Activated CD4-positive, alpha-beta memory T cell treated with anti-CD3 and anti-CD28 coated beads for 36 hours (primary cell): ENCODE results near the gene TMIGD2. TPM values are rescaled to one million over a fixed set of nuclear protein-coding genes. Genes with fewer than 3 reads are reported as not detected.
"Not testable (repeated sequence)": the region's sequence is repeated elsewhere in the genome, so short reads cannot be mapped to it uniquely, and the experiment has no call there.

ENCODE experiments used
- CTCF ChIA-PET: fragments of 350-600 bp; sonication (Branson Sonifier 250); formaldehyde crosslinking; loops from one replicate; lab custom pipeline; 2021; ENCODE audit warnings: antibody characterized with exemption, inconsistent platforms; lab: Charles Lee
- POLR2A ChIA-PET: fragments of 350-600 bp; sonication (Branson Sonifier 250); formaldehyde crosslinking; loops from one replicate; lab custom pipeline; 2021; ENCODE audit warnings: antibody characterized with exemption; lab: Charles Lee
- DNase-seq: peaks from one replicate; pipeline ENCODE4 v3.0.0-alpha.2; 2020
- H3K27ac Mint-ChIP-seq: one replicate; pipeline ENCODE4 v1.8.0; 2021; ENCODE audit warnings: mixed read lengths
- H3K27me3 Mint-ChIP-seq: one replicate; pipeline ENCODE4 v1.8.0; 2021; ENCODE audit warnings: mixed read lengths
- H3K36me3 Mint-ChIP-seq: one replicate; pipeline ENCODE4 v1.8.0; 2021; ENCODE audit warnings: mixed read lengths
- H3K4me1 Mint-ChIP-seq: one replicate; pipeline ENCODE4 v1.8.0; 2021; ENCODE audit warnings: low read depth, mixed read lengths
- H3K4me3 Mint-ChIP-seq: one replicate; pipeline ENCODE4 v1.8.0; 2021; ENCODE audit warnings: mild to moderate bottlenecking, mixed read lengths
- H3K9me3 Mint-ChIP-seq: one replicate; pipeline ENCODE4 v1.8.0; 2021; ENCODE audit warnings: mixed read lengths
- intact Hi-C: fragments of 100-400 bp; cut with micrococcal nuclease; formaldehyde crosslinking; loops from one replicate; pipeline ENCODE4 v1.15.1; 2023
- total RNA-seq, 2 experiments: library from RNA; stranded (reverse); gene quantifications; one replicate each; pipeline ENCODE4 v1.2.3, GENCODE V29; 2021

The TMIGD2 gene
- total RNA-seq, 2 experiments from 2014 or later = 2.4 to 2.6 TPM

GRCh38 chr19:4338441-4339355 lies 36.5 kb upstream of the TMIGD2 start, which contains the start of gene STAP2:
Gene STAP2, minus strand, starts transcription at chr19:4338827. Its CDS starts 74 bp downstream, at chr19:4338753.
- CTCF ChIA-PET = interaction anchor here (0.6 to 1.7 kb wide), 3 partner anchors 13 to 62 kb away, joined by 3 to 4 read pairs (median 3); partner anchors contain the start of gene SH3GL1

GRCh38 chr19:4337906-4338440 lies 35.8 kb upstream of the TMIGD2 start:
- peak overlapping the region; percentile 73 for H3K4me3 Mint-ChIP-seq
- peaks cover 3% of the 10 kb centered on the region for H3K9me3 Mint-ChIP-seq
- DNase-seq = no peak
- POLR2A ChIA-PET = interaction anchor here (0.6 kb wide), 1 partner anchor 10 kb away, joined by 3 read pairs; no protein-coding TSS in a partner anchor
- peak overlapping the region; percentile 64 for H3K27ac Mint-ChIP-seq
- peaks cover 18% of the 10 kb centered on the region for H3K4me1 Mint-ChIP-seq
- peaks cover 9% of the 10 kb centered on the region for H3K36me3 Mint-ChIP-seq
- intact Hi-C loops = no loop called here
- CTCF ChIA-PET = interaction anchor here (0.7 to 1.7 kb wide), 2 partner anchors 14 to 62 kb away, joined by 3 to 4 read pairs; partner anchors contain the start of gene SH3GL1
- H3K27me3 Mint-ChIP-seq = no peaks in the 10 kb centered on the region

More at GRCh38 chr19:4338441-4339355, 36.5 kb upstream of the TMIGD2 start, which contains the start of gene STAP2:
- DNase-seq = peak; percentile 43
- H3K36me3 Mint-ChIP-seq = peaks cover 9% of the 10 kb centered on the region
- H3K27ac Mint-ChIP-seq = peak within 1 kb of the TSS; percentile 64
- peaks cover 18% of the 10 kb centered on the region for H3K4me1 Mint-ChIP-seq
- peak within 1 kb of the TSS; percentile 73 for H3K4me3 Mint-ChIP-seq
- intact Hi-C loops = no loop called here
- no peaks in the 10 kb centered on the region for H3K27me3 Mint-ChIP-seq
- peaks cover 3% of the 10 kb centered on the region for H3K9me3 Mint-ChIP-seq
- POLR2A ChIA-PET = interaction anchor here (0.6 kb wide), 1 partner anchor 10 kb away, joined by 3 read pairs; no protein-coding TSS in a partner anchor

- Mint-ChIP-seq H3K27me3 (no peaks in the 10 kb centered on the region), H3K36me3 (peaks cover 9% of the 10 kb centered on the region), H3K4me1 (peaks cover 15% of the 10 kb centered on the region), H3K27ac (no peak overlapping the region), H3K4me3 (no peak overlapping the region), H3K9me3 (peaks cover 3% of the 10 kb centered on the region)
- intact Hi-C loops = no loop called here
- DNase-seq = no peak
- ChIA-PET POLR2A (no interaction called here), CTCF (no interaction called here)
These were observed 32.9 kb upstream of the TMIGD2 start for GRCh38 chr19:4334929-4335570.

- intact Hi-C loops = no loop called here
- ChIA-PET CTCF (interaction anchor here (1.5 kb wide), 1 partner anchor 63 kb away, joined by 4 read pairs; no protein-coding TSS in a partner anchor), POLR2A (interaction anchor here (1.1 kb wide), 1 partner anchor 13 kb away, joined by 3 read pairs; no protein-coding TSS in a partner anchor)
- Mint-ChIP-seq H3K36me3 (peaks cover 7% of the 10 kb centered on the region), H3K27me3 (peaks cover 3% of the 10 kb centered on the region), H3K27ac (no peak overlapping the region), H3K4me1 (peaks cover 26% of the 10 kb centered on the region), H3K4me3 (peak overlapping the region; percentile 50), H3K9me3 (peaks cover under 1% of the 10 kb centered on the region)
- DNase-seq = no peak
These were observed 27.7 kb upstream of the TMIGD2 start for GRCh38 chr19:4329858-4330257.

GRCh38 chr19:4328991-4329681 lies 26.9 kb upstream of the TMIGD2 start:
- not testable (repeated sequence) for H3K27me3 Mint-ChIP-seq, H3K9me3 Mint-ChIP-seq, H3K36me3 Mint-ChIP-seq
- intact Hi-C loops = loop anchor here (1.0 kb wide), 3 partner anchors 14 to 142 kb away; partner anchors contain the start of genes CHAF1A and MPND
- ChIA-PET POLR2A (interaction anchor here (1.0 to 1.3 kb wide), 2 partner anchors 9 to 73 kb away, joined by 3 to 4 read pairs; partner anchors contain the start of gene CHAF1A), CTCF (interaction anchor here (1.5 kb wide), 1 partner anchor 62 kb away, joined by 4 read pairs; no protein-coding TSS in a partner anchor)
- Mint-ChIP-seq H3K4me1 (peaks cover 26% of the 10 kb centered on the region), H3K4me3 (peak overlapping the region; percentile 85), H3K27ac (peak overlapping the region; percentile 81)
- peak; percentile 52 for DNase-seq

GRCh38 chr19:4328243-4328990 lies 26.2 kb upstream of the TMIGD2 start:
- POLR2A ChIA-PET = interaction anchor here (0.5 to 1.3 kb wide), 5 partner anchors 10 to 84 kb away, joined by 3 to 12 read pairs (median 3); partner anchors contain the start of genes CHAF1A and MPND
- Mint-ChIP-seq H3K4me1 (peaks cover 26% of the 10 kb centered on the region), H3K4me3 (peak overlapping the region; percentile 85)

GRCh38 chr19:4327877-4328242 lies 25.7 kb upstream of the TMIGD2 start:
- no peak for DNase-seq
- intact Hi-C loops = loop anchor here (1.0 kb wide), 3 partner anchors 15 to 143 kb away; partner anchors contain the start of genes CHAF1A and MPND
- ChIA-PET POLR2A (interaction anchor here (0.9 to 1.3 kb wide), 4 partner anchors 10 to 74 kb away, joined by 3 to 12 read pairs (median 4); partner anchors contain the start of genes CHAF1A and MPND), CTCF (interaction anchor here (0.8 to 1.3 kb wide), 4 partner anchors 9 to 73 kb away, joined by 3 to 11 read pairs (median 8); partner anchors contain the start of genes MPND and SH3GL1)
- H3K4me3 Mint-ChIP-seq = peak overlapping the region; percentile 85
- peaks cover 4% of the 10 kb centered on the region for H3K36me3 Mint-ChIP-seq
- no peaks in the 10 kb centered on the region for H3K9me3 Mint-ChIP-seq
- H3K4me1 Mint-ChIP-seq = peaks cover 26% of the 10 kb centered on the region
- H3K27ac Mint-ChIP-seq = no peak overlapping the region
- H3K27me3 Mint-ChIP-seq = peaks cover 3% of the 10 kb centered on the region

More at GRCh38 chr19:4328243-4328990, 26.2 kb upstream of the TMIGD2 start:
- Mint-ChIP-seq H3K27me3 (peaks cover 3% of the 10 kb centered on the region), H3K9me3 (no peaks in the 10 kb centered on the region), H3K36me3 (peaks cover 4% of the 10 kb centered on the region), H3K27ac (peak overlapping the region; percentile 81)
- intact Hi-C loops = loop anchor here (1.0 kb wide), 3 partner anchors 15 to 143 kb away; partner anchors contain the start of genes CHAF1A and MPND
- DNase-seq = peak; percentile 98
- CTCF ChIA-PET = interaction anchor here (0.8 to 1.3 kb wide), 4 partner anchors 8 to 72 kb away, joined by 3 to 11 read pairs (median 8); partner anchors contain the start of genes MPND and SH3GL1

GRCh38 chr19:4327252-4327876 lies 25.2 kb upstream of the TMIGD2 start:
- Mint-ChIP-seq H3K4me3 (peak overlapping the region; percentile 85), H3K27ac (no peak overlapping the region), H3K4me1 (peaks cover 26% of the 10 kb centered on the region), H3K27me3 (peaks cover 3% of the 10 kb centered on the region), H3K36me3 (peaks cover 4% of the 10 kb centered on the region), H3K9me3 (no peaks in the 10 kb centered on the region)
- POLR2A ChIA-PET = interaction anchor here (1.0 to 1.3 kb wide), 2 partner anchors 16 to 75 kb away, joined by 4 to 12 read pairs; partner anchors contain the start of genes CHAF1A and MPND
- DNase-seq = peak; percentile 89
- intact Hi-C loops = no loop called here
- CTCF ChIA-PET = interaction anchor here (0.8 to 1.3 kb wide), 4 partner anchors 10 to 73 kb away, joined by 3 to 11 read pairs (median 8); partner anchors contain the start of genes MPND and SH3GL1

- Mint-ChIP-seq H3K27ac (no peak overlapping the region), H3K36me3 (peaks cover 4% of the 10 kb centered on the region), H3K9me3 (no peaks in the 10 kb centered on the region), H3K27me3 (peaks cover 3% of the 10 kb centered on the region), H3K4me3 (peak overlapping the region; percentile 85), H3K4me1 (peaks cover 26% of the 10 kb centered on the region)
- ChIA-PET POLR2A (no interaction called here), CTCF (no interaction called here)
- intact Hi-C loops = no loop called here
- DNase-seq = peak; percentile 20
These were observed 24.7 kb upstream of the TMIGD2 start for GRCh38 chr19:4326837-4327251.
